Measurements from ENCODE around the gene ERF. TPM values are rescaled to one million over a fixed set of nuclear protein-coding genes. Genes with fewer than 3 reads are reported as not detected.

ERF gene
- total and polyA plus RNA-seq, 4 donors, result 8.7 to 21.0 (median 13.8) TPM

DNA sequence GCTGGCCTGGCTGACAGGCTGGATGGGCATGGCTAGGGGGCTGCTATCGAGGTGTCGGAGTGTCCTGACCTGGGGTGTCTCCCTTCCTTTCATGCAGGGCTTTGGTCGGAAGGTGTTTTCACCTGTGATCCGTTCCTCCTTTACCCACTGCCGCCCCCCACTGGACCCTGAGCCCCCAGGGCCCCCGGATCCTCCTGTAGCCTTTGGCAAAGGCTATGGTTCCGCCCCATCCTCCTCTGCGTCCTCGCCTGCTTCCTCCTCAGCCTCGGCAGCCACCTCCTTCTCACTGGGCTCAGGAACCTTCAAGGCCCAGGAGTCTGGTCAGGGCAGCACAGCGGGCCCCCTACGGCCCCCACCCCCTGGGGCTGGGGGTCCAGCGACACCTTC lies 35.2 kb upstream of the ERF start:
- 91% methylated on average over 13 of the region's 13 CpGs for WGBS
- no peak overlapping the region for H3K9ac ChIP-seq (ENCODE audit: low read depth in 1 of 2, low read length in 2 of 2)
- H3K9me3 ChIP-seq (ENCODE audit: control insufficient read depth in 4 of 4, low read length in 3 of 4), result no peaks in the 10 kb centered on the region
- H3K4me1 ChIP-seq (ENCODE audit: control insufficient read depth in 4 of 4, insufficient read depth in 4 of 4, low read length in 3 of 4), result peaks cover 4 to 13% (median 12%) of the 10 kb centered on the region in 4 donors
- H3K27ac ChIP-seq (ENCODE audit: low read depth in 1 of 2, low read length in 2 of 2), result no peak overlapping the region
- DNase-seq (ENCODE audit: low spot score), result no peak
- H3K36me3 ChIP-seq (ENCODE audit: control insufficient read depth in 4 of 4, insufficient read depth in 3 of 4, low read depth in 1 of 4, low read length in 3 of 4), result peaks cover 28 to 80% (median 44%) of the 10 kb centered on the region in 4 donors
- TF ChIP-seq SP1 (IDR thresholded peaks at IDR 0.05), result no peak
- TF ChIP-seq TAF1 (conservative IDR thresholded peaks at IDR 0.05), result no peak
- TF ChIP-seq FOXA1 (IDR thresholded peaks at IDR 0.05), result no peak
- TF ChIP-seq ZBTB33 (IDR thresholded peaks at IDR 0.05), result no peak
- TF ChIP-seq NR2F2 (IDR thresholded peaks at IDR 0.05), result no peak
- no peak overlapping the region for H3K4me3 ChIP-seq (ENCODE audit: low read depth in 1 of 3, low read length in 3 of 3)
- H3K27me3 ChIP-seq (ENCODE audit: control insufficient read depth in 4 of 4, insufficient read depth in 4 of 4, low read length in 3 of 4), result no peaks in the 10 kb centered on the region

GRCh38 chr19:42289556-42290041 lies 34.7 kb upstream of the ERF start:
- no peaks in the 10 kb centered on the region for H3K9me3 ChIP-seq (ENCODE audit: control insufficient read depth in 4 of 4, low read length in 3 of 4)
- no peaks in the 10 kb centered on the region for H3K27me3 ChIP-seq (ENCODE audit: control insufficient read depth in 4 of 4, insufficient read depth in 4 of 4, low read length in 3 of 4)
- 89% methylated on average over 8 of the region's 8 CpGs for WGBS
- H3K4me1 ChIP-seq (ENCODE audit: control insufficient read depth in 4 of 4, insufficient read depth in 4 of 4, low read length in 3 of 4), result peaks cover 6 to 18% (median 16%) of the 10 kb centered on the region in 4 donors
- TF ChIP-seq SP1 (IDR thresholded peaks at IDR 0.05) (no peak), YY1 (IDR thresholded peaks at IDR 0.05) (no peak), TAF1 (conservative IDR thresholded peaks at IDR 0.05) (no peak), GABPA (IDR thresholded peaks at IDR 0.05 in 1 of 2, conservative IDR thresholded peaks at IDR 0.05 in 1 of 2) (no peak), FOXA1 (IDR thresholded peaks at IDR 0.05) (no peak), RXRA (IDR thresholded peaks at IDR 0.05) (no peak), JUND (IDR thresholded peaks at IDR 0.05) (no peak), CTCF (IDR thresholded peaks at IDR 0.05; ENCODE audit: low read depth, low read length, missing input control) (no peak), HNF4G (IDR thresholded peaks at IDR 0.05) (no peak), HNF4A (conservative IDR thresholded peaks at IDR 0.05) (no peak), RAD21 (IDR thresholded peaks at IDR 0.05) (no peak)
- no peak overlapping the region for H3K4me3 ChIP-seq (ENCODE audit: low read depth in 1 of 3, low read length in 3 of 3)
- no peak overlapping the region for H3K27ac ChIP-seq (ENCODE audit: low read depth in 1 of 2, low read length in 2 of 2)
- H3K36me3 ChIP-seq (ENCODE audit: control insufficient read depth in 4 of 4, insufficient read depth in 3 of 4, low read depth in 1 of 4, low read length in 3 of 4), result peaks cover 27 to 77% (median 42%) of the 10 kb centered on the region in 4 donors
- DNase-seq (ENCODE audit: low spot score), result no peak
- no peak overlapping the region for H3K9ac ChIP-seq (ENCODE audit: low read depth in 1 of 2, low read length in 2 of 2)

GRCh38 chr19:42288881-42289555 lies 34.1 kb upstream of the ERF start:
- Histone ChIP-seq H3K9ac (ENCODE audit: low read depth in 1 of 2, low read length in 2 of 2) (no peak overlapping the region), H3K27me3 (ENCODE audit: control insufficient read depth in 4 of 4, insufficient read depth in 4 of 4, low read length in 3 of 4) (no peaks in the 10 kb centered on the region), H3K9me3 (ENCODE audit: control insufficient read depth in 4 of 4, low read length in 3 of 4) (no peaks in the 10 kb centered on the region), H3K36me3 (ENCODE audit: control insufficient read depth in 4 of 4, insufficient read depth in 3 of 4, low read depth in 1 of 4, low read length in 3 of 4) (peaks cover 22 to 71% (median 40%) of the 10 kb centered on the region in 4 donors), H3K4me3 (ENCODE audit: low read depth in 1 of 3, low read length in 3 of 3) (no peak overlapping the region), H3K27ac (ENCODE audit: low read depth in 1 of 2, low read length in 2 of 2) (no peak overlapping the region), H3K4me1 (ENCODE audit: control insufficient read depth in 4 of 4, insufficient read depth in 4 of 4, low read length in 3 of 4) (peaks cover 7 to 20% (median 17%) of the 10 kb centered on the region in 4 donors)
- no peak for DNase-seq (ENCODE audit: low spot score)
- TF ChIP-seq ZBTB33 (IDR thresholded peaks at IDR 0.05) (no peak), HNF4A (conservative IDR thresholded peaks at IDR 0.05) (no peak), HNF4G (IDR thresholded peaks at IDR 0.05) (no peak), FOXA1 (IDR thresholded peaks at IDR 0.05) (no peak)
- TF ChIP-seq, protein P1, sequence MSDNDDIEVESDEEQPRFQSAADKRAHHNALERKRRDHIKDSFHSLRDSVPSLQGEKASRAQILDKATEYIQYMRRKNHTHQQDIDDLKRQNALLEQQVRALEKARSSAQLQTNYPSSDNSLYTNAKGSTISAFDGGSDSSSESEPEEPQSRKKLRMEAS (IDR thresholded peaks at IDR 0.05), result no peak
- whole genome bisulfite sequencing, result 94% methylated on average over 22 of the region's 22 CpGs

All from liver (tissue), 9 donors.